Superior temporal gyrus (tissue), 1 donor: ENCODE data around the gene SCG2.
A peak's percentile ranks its signal among the peaks of the same experiment; 100 is the strongest.
"Not testable (repeated sequence)": the region's sequence is repeated elsewhere in the genome, so short reads cannot be mapped to it uniquely, and the experiment has no call there.

ENCODE experiments used
- DNase-seq: peaks from one replicate; pipeline ENCODE4 v3.0.0-alpha.2; 2016; ENCODE audit errors: extremely low spot score

The SCG2 gene

GRCh38 chr2:223613017-223613950 is 11.1 kb upstream of the SCG2 start:
- peak; percentile 77 for DNase-seq

DNA sequence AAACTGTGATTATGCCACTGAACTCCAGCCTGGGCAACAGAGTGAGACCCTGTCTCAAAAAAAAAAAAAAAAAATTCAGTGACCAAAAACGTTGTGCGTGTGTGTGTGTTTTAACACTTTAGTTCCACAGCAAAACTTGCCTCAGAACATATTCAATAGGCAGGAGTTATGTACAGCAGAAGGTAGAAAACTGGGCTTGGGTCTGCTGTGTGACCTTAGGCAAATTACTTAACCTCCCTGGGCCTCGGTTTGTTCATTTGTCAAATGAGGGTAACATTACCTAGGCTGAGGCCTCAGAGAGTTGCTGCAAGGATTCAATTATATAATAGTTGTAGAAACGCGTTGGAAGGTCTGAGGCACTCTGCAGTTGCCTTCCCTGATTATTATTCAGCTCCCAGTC is 10.3 kb upstream of the SCG2 start:
- no peak for DNase-seq

DNA sequence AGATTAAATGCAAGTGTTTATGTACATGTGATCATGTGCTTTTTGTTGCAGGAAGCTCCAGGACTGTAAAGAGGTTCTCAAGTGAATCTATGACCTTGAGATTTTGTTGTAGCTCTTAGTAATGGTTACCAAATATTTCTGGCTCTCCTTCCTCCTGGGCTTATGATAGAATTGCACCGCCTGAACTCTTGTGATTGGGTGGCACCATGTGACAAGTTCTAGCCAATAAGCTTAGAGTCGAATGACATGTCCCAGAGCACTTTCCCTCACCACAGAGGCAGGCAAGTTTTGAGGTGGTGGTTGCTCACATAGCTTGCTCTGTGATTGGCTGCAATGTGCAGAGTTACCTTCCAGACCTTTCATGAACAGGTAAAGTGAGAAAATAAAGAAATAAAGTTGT is 8.9 kb upstream of the SCG2 start:
- no peak for DNase-seq

GRCh38 chr2:223607476-223607875 is 5.3 kb upstream of the SCG2 start:
- no peak for DNase-seq

DNA sequence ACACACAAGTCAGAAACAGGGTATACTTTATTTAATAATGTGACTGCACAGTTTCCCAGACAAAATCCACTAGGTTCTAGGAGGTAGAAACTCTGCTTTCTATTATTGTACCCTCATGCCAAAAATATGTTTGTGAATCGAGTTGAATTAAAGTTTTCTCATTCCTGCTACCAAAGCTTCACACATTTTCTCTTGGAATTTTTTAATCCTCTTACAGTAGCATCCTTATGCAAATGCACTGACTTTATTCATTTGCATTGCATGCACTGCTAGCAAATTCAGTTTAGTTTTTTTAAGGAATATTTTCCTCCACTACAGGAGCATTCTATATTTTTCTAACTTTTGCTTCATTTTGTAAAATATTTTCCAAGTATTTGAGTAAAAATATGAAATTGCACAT is 4.8 kb upstream of the SCG2 start:
- no peak for DNase-seq

DNA sequence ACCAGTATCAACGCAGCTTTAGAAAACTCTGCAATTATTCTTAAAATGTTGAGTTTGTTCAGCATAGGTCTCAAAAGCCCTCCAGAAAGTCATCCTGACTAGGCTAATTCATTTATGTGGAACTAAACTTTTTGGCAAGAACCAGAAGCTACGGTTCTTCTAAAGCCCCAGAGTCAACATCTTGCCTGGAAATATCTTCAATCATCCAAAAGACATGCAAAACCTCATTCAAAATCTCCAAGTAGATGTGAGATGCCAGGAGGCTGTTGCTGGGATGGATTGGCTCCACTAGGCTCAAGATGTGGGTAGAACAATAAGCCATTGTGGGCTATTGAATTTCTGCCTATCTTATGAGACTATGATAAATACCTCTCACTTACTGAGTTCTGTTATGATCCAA is 2.1 kb upstream of the SCG2 start:
- DNase-seq = no peak

DNA sequence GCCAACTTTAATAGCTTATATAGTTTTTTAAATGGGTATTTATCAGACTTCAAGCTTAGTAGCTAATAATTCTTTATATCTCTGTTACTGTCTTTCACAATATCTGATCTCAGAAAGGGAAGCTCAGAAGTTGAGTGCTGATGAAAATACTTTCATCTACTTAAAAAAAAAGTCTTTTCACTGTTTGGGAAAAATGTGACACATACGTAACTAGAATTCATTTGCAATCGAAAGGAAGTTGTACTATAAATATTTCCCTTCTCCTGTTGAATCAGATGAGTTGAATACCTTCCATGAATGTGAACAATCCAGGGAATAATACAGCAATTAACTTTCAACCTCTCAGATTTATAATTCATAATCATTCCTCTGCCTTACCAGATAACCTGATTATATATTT is 811 bp upstream of the SCG2 start:
- no peak for DNase-seq

GRCh38 chr2:223601018-223601417 is 1.1 kb downstream of the SCG2 start:
- no peak for DNase-seq

GRCh38 chr2:223599640-223600380 is 2.4 kb downstream of the SCG2 start:
- DNase-seq = no peak

- no peak for DNase-seq
Observed at GRCh38 chr2:223598994-223599639, 3.0 kb downstream of the SCG2 start.

- DNase-seq = no peak
Observed at GRCh38 chr2:223597076-223597475, 5.1 kb downstream of the SCG2 start.

GRCh38 chr2:223596208-223596607 is 6.0 kb downstream of the SCG2 start:
- no peak for DNase-seq

GRCh38 chr2:223594831-223595230 is 7.3 kb downstream of the SCG2 start:
- DNase-seq = no peak

DNA sequence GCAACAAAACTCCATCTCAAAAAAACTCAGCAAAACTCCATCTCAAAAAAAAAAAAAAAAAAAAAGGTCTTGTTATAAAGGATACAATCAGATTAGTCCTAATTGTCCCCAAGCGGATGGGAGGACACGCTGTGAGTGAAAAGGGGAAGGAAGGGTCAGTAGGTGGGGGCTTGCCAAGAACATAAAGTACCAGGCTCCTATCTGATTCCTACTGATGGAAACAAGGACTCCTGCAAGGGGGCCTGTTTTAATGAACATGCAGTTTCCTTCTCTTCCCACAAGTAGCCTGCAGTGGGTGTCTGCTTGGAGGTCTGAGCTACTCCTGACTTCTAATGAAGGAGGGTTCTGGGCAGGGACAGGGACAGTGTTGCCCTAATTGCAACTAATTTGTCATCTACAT is 7.9 kb downstream of the SCG2 start:
- no peak for DNase-seq

DNA sequence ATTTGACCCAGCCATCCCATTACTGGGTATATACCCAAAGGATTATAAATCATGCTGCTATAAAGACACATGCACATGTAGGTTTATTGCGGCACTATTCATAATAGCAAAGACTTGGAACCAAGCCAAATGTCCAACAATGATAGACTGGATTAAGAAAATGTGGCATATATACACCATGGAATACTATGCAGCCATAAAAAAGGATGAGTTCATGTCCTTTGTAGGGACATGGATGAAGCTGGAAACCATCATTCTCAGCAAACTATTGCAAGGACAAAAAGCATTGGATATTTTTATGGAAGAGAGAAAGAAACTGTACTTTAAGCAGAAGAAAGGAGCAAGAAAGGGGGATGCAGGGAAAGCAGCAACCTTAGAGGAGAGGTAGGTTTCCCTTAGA is 9.5 kb downstream of the SCG2 start:
- not testable (repeated sequence) for DNase-seq

DNA sequence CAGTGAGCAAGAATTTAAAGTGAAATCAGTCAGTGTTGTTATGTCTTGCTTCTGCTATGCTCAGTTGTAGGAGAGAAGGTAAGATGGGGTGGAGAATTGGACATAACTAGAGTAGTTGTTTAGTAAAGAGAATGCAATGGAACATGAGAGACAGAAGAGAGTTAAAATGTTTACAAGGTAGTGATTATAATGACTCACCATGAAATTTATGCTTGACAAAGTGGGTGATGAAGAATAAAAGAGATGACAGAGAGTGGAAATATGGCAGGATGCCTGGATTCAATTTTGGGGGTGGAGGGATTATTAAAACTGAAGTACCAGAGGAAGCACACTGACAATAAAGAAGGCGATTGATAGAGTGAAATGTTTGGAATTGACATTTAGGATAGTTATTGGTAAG is 10.6 kb downstream of the SCG2 start:
- DNase-seq = no peak

DNA sequence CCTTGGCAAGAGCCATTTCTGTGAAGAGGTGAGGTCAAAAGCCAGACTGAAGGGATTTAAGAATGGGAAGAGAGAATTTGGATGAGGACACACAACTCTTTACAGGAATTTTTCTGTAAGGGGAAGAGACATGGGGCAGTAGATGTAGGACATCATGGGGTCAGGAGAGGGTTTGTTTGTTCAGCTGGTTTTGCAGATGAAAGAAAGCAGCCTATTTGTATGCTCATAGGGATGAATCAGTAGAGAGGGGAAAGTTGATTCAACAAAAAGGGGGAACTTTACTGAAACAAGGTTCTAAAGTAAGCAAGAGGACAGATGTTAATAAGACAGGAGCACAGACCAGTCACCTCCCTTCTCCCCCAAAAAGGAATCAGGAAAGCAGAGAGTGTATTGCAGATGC is 11.2 kb downstream of the SCG2 start:
- no peak for DNase-seq

DNA sequence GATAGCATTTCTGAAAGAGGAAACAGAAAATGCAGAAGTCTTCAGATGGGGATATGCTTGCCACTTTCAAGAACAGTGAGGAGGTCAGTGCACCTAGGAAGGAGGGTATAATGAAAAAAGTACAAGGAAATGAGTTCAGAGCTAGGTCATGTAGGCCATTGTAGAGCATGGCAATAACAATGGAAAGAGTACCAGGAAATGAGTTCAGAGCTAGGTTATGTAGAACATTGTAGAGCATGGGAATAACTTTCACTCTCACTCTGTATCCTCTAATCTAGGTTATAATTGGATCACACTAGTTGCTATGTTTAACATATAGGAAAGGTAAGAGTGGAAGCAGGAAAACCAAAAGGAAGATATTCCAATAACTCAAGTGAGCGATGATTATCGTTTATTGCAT is 12.3 kb downstream of the SCG2 start:
- DNase-seq = no peak

- no peak for DNase-seq
Observed at GRCh38 chr2:223588251-223588650, 13.9 kb downstream of the SCG2 start.

DNA sequence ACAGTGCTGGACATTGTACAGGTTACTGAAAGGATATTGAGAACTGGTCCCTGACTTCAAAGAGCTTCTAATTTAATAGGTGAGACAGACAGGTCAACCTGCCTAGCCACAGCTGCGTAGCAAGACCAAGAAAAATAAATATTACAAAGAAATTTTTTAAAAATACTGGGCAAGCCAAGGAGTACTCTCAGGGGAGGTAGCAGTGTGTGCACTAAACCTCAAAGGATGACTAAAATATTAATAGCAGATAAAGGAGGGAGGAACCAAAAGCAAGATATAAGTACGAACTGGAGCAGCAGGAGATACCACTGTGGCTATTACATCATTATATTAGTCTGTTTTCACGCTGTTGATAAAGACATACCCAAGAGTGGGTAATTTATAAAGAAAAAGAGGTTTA is 14.9 kb downstream of the SCG2 start:
- no peak for DNase-seq

GRCh38 chr2:223586261-223586660 is 15.9 kb downstream of the SCG2 start:
- DNase-seq = no peak

DNA sequence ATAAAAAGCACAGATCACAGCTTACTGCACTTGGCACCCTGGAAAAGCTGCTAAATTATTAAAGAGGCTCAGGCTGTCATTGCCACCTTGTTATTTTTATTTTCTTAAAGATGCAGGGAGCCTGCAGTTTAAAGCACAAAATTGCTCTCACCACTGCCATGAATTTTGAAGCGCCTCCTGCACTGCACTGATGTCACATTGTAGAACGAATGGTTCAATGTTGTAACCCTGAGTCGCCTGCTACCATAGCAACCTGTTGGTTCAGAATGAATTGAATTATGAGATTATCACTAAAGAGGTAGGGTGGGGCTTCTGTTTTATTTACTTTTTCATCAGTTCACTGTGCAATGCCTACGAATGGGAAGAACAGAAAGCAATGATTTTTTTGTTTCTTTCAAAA is 16.5 kb downstream of the SCG2 start:
- no peak for DNase-seq

DNA sequence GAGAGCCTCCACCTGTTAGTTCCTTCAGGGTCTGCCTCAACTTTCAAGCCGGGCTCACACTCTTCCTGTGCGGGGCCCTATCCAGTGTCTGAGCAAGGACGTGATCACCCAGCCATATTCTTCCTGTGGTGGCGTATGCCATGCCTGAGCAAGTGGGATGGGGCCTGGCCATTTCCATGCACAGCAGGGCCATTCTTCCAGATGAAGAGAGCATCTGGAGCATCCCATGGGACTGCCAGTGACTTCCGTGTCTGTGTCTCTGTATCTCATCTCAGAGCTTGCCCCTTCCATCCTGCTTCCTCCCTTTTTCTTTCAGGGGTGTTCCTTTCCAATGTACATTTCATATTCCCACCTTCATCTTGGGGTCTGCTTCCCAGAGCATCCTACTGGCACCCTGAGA is 20.2 kb downstream of the SCG2 start:
- no peak for DNase-seq
